K562 (cell line): ENCODE measurements around the gene LPXN.

Experiments used
- FOXJ3 ChIP-seq: sonication (generic); formaldehyde crosslinking; IDR thresholded peaks from 2 replicates; pipeline ENCODE4 v1.4.0; 2020; ENCODE audit warnings: mild to moderate bottlenecking, missing genetic modification reagents
- NR3C1 ChIP-seq: sonication (generic); formaldehyde crosslinking; IDR thresholded peaks from 2 replicates; pipeline ENCODE4 v1.8.1; 2022; ENCODE audit warnings: missing genetic modification reagents
- RBM39 ChIP-seq: fragments of 200-400 bp; formaldehyde crosslinking; optimal IDR thresholded peaks from 2 replicates; pipeline ENCODE3; 2018; ENCODE audit warnings: low read depth, low read length
- SP2 ChIP-seq: IDR thresholded peaks from 2 replicates; pipeline ENCODE4 v1.6.1; 2011; ENCODE audit warnings: mild to moderate bottlenecking, low read depth, low read length, moderate library complexity; ENCODE audit not compliant: poor library complexity, severe bottlenecking; ENCODE audit errors: extremely low read depth
- TCF3 ChIP-seq: sonication (generic); formaldehyde crosslinking; IDR thresholded peaks from 2 replicates; pipeline ENCODE4 v1.4.0; 2020; ENCODE audit warnings: mild to moderate bottlenecking, missing genetic modification reagents
- ZNF384 ChIP-seq: IDR thresholded peaks from 2 replicates; pipeline ENCODE4 v1.6.1; 2012; ENCODE audit warnings: low read depth, low read length, improper control_type of control experiment
- TF ChIP-seq, protein P1 (sequence below): sonication (generic); formaldehyde crosslinking; IDR thresholded peaks from 2 replicates; pipeline ENCODE4 v1.5.0; 2020; ENCODE audit warnings: missing genetic modification reagents

DNA sequence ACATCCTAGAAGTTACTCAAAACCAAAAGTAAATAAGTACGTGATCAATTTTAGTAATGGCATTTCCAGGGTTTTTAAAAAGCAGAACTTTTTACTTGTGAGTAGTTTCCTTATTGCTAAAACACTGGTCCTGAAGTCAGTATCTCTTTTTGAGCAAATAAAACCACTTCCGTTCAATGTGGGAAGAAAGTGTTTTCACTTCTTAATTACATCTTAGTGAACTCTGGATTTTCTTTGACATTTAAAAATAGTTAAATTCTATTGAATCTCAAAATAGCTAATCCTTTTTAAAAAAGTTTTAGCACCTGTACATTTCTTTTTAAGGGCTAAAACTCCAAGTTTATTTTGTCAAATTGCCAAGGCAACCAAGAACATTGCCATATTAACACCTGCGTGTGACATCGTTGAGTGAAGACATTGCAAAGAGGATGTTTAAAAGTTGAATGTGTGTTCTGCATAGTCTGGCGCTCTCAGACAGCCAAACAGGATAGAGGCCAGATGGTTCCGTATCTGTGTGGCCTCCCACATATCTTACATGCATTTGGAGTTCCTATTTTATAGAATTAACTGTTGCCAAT is 50.5 kb downstream of the LPXN start:
- no peak for TF ChIP-seq TCF3
- no peak for TF ChIP-seq FOXJ3 (CRISPR knock-in tag)
- no peak for TF ChIP-seq NR3C1 (CRISPR knock-in tag)
- TF ChIP-seq, protein P1, sequence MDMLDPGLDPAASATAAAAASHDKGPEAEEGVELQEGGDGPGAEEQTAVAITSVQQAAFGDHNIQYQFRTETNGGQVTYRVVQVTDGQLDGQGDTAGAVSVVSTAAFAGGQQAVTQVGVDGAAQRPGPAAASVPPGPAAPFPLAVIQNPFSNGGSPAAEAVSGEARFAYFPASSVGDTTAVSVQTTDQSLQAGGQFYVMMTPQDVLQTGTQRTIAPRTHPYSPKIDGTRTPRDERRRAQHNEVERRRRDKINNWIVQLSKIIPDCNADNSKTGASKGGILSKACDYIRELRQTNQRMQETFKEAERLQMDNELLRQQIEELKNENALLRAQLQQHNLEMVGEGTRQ (CRISPR knock-in tag): no peak
- no peak for TF ChIP-seq SP2
- no peak for TF ChIP-seq ZNF384
- no peak for TF ChIP-seq RBM39
